Measurements from ENCODE around the gene LRRFIP2.
"Not testable (repeated sequence)": the region's sequence is repeated elsewhere in the genome, so short reads cannot be mapped to it uniquely, and the experiment has no call there.

DNA sequence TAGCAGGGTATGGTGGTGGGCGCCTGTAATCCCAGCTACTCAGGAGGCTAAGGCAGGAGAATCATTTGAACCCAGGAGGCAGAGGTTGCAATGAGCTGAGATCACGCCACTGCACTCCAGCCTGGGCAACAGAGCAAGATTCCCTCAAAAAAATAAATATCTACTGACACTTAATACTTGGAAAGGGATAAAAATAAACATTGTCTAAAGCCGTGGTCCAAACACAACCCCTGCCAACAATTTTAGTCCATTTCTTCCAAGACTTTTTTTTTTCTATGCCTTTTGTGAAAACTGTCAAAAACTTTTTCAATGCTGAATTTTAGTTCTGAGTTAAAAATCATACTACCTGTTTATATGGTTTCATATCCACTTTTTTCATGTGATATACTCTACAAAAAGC, 131.7 kb downstream of the LRRFIP2 start:
- TF ChIP-seq PKNOX1, SP1 (IDR thresholded peaks at IDR 0.05): not testable (repeated sequence)
